T-helper 2 cell treated with Interferon-gamma antibody and Interleukin-4, amounts not matched to agents 5 μg/mL and 100 μg/mL, for 36 hours (primary cell): ENCODE measurements around the gene GRAP.
A peak's percentile ranks its signal among the peaks of the same experiment; 100 is the strongest.
"Not testable (repeated sequence)": the region's sequence is repeated elsewhere in the genome, so short reads cannot be mapped to it uniquely, and the experiment has no call there.

Experiments used
- DNase-seq: peaks from one replicate; pipeline ENCODE4 v3.0.0; 2021; ENCODE audit warnings: low spot score
- H3K27ac Mint-ChIP-seq: one replicate; pipeline ENCODE4 v1.8.0; 2021; ENCODE audit warnings: mild to moderate bottlenecking, mixed read lengths
- H3K27me3 Mint-ChIP-seq: one replicate; pipeline ENCODE4 v1.8.0; 2021; ENCODE audit warnings: low read depth, mixed read lengths
- H3K36me3 Mint-ChIP-seq: one replicate; pipeline ENCODE4 v1.8.0; 2021; ENCODE audit warnings: low read depth, mixed read lengths
- H3K4me1 Mint-ChIP-seq: one replicate; pipeline ENCODE4 v1.8.0; 2021; ENCODE audit warnings: low read depth, mixed read lengths
- H3K4me3 Mint-ChIP-seq: one replicate; pipeline ENCODE4 v1.8.0; 2022; ENCODE audit warnings: mild to moderate bottlenecking, moderate library complexity, mixed read lengths
- H3K9me3 Mint-ChIP-seq: one replicate; pipeline ENCODE4 v1.8.0; 2021; ENCODE audit warnings: mixed read lengths

Gene GRAP

DNA sequence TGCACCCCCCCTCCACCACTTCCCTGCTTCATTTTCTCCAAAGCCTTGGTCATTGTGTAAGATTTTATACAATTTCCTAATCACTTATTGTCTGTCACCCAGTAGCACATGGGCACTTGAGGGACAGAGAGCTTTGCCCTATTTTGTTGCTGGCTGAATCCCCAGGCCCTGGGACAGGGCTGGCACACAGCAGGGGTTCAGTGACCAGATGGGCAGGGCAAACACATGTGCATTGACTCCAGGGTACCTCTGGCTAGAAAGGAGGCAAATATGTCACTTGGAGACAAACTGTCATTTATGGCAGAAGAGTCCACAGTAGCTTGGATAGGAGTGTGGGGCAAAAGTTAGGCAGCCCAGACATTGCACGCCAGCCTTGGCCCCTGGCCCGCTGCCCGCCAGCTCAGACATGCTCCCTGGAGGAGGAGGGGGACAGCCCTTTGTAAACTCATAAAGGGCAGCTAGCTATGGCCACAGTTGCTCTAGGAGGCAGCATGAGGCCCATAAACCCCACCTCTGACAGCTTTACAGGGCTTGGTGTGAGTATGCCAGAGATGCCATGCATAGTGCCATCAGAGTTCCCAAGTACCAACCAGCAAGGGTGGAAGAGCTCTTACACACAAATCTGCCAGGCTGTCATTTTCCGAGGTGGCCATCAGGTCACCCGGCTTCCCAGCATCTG is 15.8 kb downstream of the GRAP start:
- not testable (repeated sequence) for H3K27me3 Mint-ChIP-seq, H3K36me3 Mint-ChIP-seq

DNA sequence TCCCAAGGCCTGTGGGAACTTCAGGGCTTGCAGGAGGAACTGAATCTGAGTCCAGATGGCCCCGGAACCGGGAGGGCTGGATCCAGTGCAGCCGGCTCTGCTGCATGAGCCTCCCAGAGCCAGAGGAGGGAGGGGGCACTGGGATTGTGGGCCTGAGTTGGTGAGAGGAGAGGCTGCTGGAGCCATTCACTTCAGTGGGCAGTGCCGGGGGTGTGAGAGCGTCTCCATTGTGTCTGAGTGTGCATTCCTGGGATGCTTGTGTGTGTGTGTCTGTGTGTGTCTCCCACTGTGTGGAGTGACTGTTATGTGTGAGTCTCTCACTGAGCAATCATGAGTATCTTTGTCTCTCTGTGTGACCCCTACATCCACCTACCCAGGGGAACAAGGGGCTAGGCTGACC is 17.0 kb downstream of the GRAP start:
- not testable (repeated sequence) for DNase-seq, H3K4me1 Mint-ChIP-seq, H3K9me3 Mint-ChIP-seq, H3K4me3 Mint-ChIP-seq, H3K27me3 Mint-ChIP-seq, H3K27ac Mint-ChIP-seq, H3K36me3 Mint-ChIP-seq

More for the DNA sequence above, 15.8 kb downstream of the GRAP start:
- not testable (repeated sequence) for DNase-seq, H3K9me3 Mint-ChIP-seq, H3K4me3 Mint-ChIP-seq, H3K27ac Mint-ChIP-seq, H3K4me1 Mint-ChIP-seq

DNA sequence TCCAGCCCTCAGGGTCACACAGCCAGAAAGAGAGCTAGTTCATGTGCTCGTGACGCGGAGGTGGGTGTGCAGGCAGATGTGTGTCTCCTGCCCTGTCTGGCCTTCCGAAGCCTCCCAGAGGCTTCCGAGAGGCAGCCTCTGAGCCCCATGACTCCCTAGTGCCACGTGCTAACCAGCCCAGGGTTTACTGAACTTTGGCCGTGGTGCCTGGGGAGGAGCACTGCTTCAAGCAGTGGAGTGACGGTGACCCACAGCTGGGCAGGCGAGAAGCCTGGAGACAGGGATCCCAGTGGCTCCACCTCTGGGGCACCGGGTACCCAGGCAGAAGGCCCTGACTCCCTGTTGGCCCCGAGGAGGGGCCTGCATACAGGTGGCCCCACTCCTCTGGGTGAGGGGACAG is 18.1 kb downstream of the GRAP start:
- H3K36me3 Mint-ChIP-seq = peaks cover 12% of the 10 kb centered on the region
- H3K27ac Mint-ChIP-seq, H3K27me3 Mint-ChIP-seq, DNase-seq, H3K9me3 Mint-ChIP-seq, H3K4me3 Mint-ChIP-seq, H3K4me1 Mint-ChIP-seq: not testable (repeated sequence)

DNA sequence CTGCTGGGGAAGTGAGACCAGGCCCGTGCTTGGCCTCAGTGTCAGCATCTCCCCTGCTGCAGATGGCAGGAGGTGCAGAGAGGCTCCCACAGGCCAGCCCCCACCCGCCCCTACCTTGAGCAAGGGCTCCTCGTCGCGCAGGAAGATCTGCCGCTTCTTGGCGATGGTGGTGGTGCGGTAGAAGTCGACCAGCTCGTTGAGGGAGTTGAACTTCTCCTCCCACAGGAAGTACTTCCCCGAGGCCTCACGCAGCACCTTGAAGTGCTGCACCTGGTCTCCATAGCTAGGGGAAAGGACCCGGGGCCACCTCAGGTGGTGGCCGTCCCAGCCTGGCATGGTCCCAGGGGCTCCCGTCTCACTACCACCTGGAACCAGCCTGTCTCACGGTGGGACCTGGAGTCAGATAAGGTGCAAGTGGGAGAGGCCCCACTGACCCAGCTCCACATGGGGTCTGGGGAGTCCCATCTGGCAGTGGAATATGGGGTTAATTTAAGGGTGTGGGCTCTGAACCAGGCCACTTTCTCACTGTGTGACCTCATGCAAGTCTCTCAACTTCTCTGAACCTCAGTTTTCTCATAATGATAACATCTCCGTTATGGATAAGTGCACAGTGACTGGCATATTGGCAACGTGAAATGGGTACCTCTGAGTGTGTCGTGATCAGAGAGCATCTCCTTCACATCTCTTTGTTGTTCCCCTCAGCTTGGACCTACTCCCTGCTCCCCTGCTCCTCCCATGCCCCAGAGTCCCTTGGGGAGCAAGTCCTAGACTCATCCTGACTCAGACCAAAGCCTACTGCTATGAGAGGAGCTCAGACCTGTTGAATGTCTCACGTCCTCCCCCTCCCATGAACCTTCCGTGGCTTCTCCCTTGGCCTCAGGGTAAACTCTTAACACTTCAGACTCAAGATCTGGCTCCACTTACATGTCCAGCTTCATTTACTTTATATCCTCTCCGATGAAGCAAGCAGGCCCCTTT is 22.4 kb downstream of the GRAP start:
- H3K27ac Mint-ChIP-seq = peak overlapping the region; percentile 62
- H3K4me1 Mint-ChIP-seq = peaks cover 9% of the 10 kb centered on the region
- H3K9me3 Mint-ChIP-seq = no peaks in the 10 kb centered on the region
- no peak overlapping the region for H3K4me3 Mint-ChIP-seq
- no peak for DNase-seq
- H3K36me3 Mint-ChIP-seq = peaks cover 28% of the 10 kb centered on the region
- no peaks in the 10 kb centered on the region for H3K27me3 Mint-ChIP-seq

DNA sequence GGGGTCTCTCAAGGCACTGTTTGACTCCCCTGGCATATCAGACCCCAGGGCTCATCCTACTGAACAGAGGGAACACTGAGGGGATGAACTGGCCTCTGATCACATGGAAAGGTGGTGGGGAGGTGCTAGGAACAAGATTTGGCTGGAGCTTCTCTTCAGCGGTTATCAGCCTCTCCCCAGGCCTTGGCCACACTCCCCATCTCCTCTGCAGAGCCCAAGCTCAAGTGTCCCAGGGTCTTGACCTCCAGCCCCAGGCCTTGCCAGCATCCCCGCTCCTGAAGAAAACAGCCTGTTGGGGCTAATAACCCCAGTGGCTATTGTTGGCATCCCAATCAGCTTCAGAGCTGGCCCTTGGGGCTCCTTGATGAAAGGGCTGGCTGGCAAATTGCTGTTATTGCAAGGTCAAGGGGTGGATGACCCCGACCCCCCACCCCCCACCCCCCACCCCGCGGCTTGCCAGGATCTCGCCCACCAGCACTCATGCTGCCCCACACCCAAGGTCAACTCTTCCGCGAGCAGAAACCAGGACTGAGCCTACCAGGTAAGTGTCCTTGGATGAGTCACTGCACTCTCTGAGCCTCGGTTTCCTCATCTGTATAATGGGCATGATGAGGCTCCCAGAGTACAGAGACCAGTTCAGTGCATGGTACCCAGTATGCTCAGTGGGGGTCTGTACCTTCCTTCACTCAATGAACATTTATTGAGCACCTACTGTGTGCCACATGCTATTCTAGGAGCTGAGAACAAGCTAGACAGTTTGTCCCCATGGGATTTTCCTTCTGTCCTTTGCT is 23.4 kb downstream of the GRAP start:
- no peaks in the 10 kb centered on the region for H3K9me3 Mint-ChIP-seq
- H3K27me3 Mint-ChIP-seq = no peaks in the 10 kb centered on the region
- DNase-seq = no peak
- no peak overlapping the region for H3K27ac Mint-ChIP-seq
- peaks cover 9% of the 10 kb centered on the region for H3K4me1 Mint-ChIP-seq
- peaks cover 28% of the 10 kb centered on the region for H3K36me3 Mint-ChIP-seq
- H3K4me3 Mint-ChIP-seq = no peak overlapping the region

DNA sequence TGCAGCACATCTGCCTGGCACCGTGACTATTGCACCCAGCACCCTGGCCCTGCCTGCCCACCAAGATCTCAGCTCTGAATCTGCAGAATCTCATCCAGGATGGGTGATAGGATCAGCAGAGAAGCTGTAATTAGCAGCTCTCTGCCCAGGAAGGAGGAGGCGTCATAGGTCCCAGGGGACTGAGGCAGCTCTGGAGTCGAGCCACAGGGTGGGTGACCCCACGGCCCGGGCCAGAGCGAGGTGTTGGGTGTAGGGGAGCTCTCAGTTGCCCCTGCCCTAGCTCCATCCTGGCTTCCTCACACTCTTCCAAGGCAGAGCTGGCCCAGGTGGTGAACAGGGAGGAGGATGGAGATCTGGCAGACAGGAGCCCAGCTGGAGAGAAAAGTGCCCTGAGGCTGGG is 24.0 kb downstream of the GRAP start:
- peaks cover 28% of the 10 kb centered on the region for H3K36me3 Mint-ChIP-seq
- H3K27me3 Mint-ChIP-seq = no peaks in the 10 kb centered on the region
- no peak overlapping the region for H3K27ac Mint-ChIP-seq
- no peaks in the 10 kb centered on the region for H3K9me3 Mint-ChIP-seq
- peaks cover 9% of the 10 kb centered on the region for H3K4me1 Mint-ChIP-seq
- DNase-seq = no peak
- no peak overlapping the region for H3K4me3 Mint-ChIP-seq

DNA sequence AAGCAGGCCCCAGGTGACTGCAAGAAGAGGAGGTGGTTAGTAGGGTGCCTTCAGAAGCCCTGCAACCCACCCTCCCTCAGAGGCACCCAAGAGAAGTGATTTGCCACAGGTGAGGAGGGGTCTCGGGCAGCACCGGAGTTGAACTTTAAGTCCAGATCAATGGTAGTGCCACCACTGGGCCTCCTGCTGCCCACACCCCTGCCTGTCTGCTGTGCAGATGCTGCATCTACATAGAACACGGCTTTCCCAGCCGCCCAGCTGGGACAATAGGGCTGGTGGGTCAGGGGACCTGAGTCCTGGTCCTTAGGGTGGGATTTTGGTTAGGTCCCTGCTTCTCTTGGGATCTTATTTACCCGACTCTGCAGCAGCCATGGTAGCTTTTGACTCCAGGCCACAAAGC is 24.6 kb downstream of the GRAP start:
- Mint-ChIP-seq H3K4me1 (peaks cover 9% of the 10 kb centered on the region), H3K27me3 (no peaks in the 10 kb centered on the region), H3K27ac (no peak overlapping the region), H3K4me3 (no peak overlapping the region), H3K36me3 (peaks cover 28% of the 10 kb centered on the region), H3K9me3 (no peaks in the 10 kb centered on the region)
- no peak for DNase-seq

DNA sequence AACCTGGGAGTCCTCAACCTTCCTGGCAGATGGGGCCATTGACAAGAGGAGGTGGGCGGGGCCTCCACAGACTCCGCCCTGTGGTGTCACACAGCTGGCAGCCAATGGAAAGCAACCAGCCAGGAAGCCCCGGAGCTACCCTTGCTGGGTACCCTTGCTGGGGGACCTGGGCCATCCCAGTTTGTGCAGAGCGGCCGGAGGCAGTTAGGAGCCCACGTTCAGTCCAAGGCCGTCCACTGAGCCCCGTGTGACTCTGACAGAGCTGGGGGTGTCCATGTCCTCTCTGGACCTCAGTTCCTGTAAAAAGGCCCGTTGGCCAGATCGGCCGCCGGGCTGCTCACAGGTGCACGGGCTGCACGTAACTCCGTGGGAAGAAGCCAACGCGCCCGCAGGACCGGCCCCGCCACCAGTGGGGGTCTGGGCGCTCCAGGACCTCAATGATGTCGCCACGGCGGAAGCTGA is 25.1 kb downstream of the GRAP start:
- no peaks in the 10 kb centered on the region for H3K9me3 Mint-ChIP-seq
- no peak overlapping the region for H3K4me3 Mint-ChIP-seq
- peaks cover 28% of the 10 kb centered on the region for H3K36me3 Mint-ChIP-seq
- peak overlapping the region; percentile 26 for H3K27ac Mint-ChIP-seq
- no peaks in the 10 kb centered on the region for H3K27me3 Mint-ChIP-seq
- H3K4me1 Mint-ChIP-seq = peaks cover 9% of the 10 kb centered on the region
- DNase-seq = no peak

DNA sequence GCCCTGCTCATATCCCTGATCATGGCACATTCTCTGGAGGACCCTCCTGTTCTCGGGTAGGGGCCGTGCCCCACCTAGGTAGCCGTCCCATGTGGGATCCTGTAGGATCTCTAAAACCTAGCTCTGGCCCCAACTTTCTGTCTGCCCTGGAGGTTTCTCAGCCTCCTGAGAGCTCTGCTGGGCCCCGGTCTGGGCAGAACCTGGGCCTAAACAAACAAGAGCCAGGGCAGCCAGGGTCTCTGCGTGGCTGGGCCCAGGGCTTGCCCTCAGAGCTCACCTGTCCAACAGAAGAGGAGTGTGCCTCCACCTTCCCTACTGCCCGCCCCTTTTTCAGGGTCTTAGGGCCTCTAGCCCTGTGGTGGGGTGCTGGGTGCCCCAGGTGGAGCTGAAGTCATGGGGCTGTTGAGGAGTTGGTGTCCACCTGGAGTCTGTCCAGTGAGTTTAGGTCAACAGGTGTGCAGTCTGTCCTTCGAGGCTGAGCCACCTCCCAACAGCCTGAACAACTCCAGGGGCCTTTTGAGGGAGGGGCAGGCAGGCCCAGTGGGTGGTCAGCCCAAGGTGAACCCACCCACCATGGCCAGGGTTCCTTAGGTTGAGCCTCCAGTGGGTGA is 25.6 kb downstream of the GRAP start:
- not testable (repeated sequence) for H3K27me3 Mint-ChIP-seq, H3K9me3 Mint-ChIP-seq, DNase-seq, H3K4me1 Mint-ChIP-seq, H3K4me3 Mint-ChIP-seq
- Mint-ChIP-seq H3K27ac (peak overlapping the region; percentile 26), H3K36me3 (peaks cover 28% of the 10 kb centered on the region)

DNA sequence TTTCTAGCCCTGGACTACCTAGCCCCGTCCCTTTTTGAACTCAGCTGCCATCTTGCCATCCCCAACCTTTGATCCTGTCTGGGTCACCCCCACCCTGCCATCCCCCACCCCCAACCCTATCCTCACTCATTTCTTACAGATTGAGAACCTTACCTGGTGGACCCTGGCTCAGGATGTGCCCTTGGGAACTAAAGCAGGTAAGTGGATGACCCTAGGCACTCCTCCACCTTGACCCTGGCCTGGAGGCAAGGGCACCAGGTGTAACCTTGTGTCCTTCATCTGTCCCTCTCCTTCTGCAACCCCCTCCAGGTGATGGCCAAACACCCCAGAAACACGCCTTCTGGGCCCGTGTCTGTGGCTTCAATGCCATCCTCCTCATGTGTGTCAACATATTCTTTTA is 26.7 kb downstream of the GRAP start:
- Mint-ChIP-seq H3K4me1 (peaks cover 9% of the 10 kb centered on the region), H3K27ac (peak overlapping the region; percentile 45), H3K27me3 (no peaks in the 10 kb centered on the region), H3K9me3 (no peaks in the 10 kb centered on the region), H3K4me3 (no peak overlapping the region), H3K36me3 (peaks cover 28% of the 10 kb centered on the region)
- no peak for DNase-seq

DNA sequence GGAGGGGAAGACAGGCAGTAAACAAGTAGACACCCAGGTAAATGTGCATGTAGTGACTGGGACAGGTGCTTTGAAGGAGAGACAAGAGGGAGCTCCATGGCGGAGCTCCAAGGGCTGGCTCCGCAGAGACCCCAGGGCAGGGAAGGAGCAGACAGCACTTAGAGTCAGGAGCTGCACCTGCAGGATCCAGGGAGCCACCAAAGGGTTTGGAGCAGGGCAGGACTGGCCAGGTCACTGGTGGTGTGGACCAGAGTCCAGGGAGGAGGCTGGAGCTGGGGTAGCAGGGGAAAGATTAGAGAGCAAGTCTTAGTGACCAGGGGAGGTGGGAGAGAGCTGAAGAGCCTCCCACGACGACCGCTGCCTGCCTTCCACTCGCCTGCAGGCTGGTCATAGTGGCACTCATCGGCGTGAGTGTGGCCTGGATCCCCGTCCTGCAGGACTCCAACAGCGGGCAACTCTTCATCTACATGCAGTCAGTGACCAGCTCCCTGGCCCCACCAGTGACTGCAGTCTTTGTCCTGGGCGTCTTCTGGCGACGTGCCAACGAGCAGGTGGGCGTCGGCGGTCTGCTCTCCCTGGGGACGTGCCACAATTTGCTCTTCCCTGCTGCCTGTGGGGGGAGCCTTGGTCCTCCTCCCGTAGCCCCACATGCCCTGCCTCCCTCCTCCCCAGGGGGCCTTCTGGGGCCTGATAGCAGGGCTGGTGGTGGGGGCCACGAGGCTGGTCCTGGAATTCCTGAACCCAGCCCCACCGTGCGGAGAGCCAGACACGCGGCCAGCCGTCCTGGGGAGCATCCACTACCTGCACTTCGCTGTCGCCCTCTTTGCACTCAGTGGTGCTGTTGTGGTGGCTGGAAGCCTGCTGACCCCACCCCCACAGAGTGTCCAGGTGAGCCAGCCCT is 27.5 kb downstream of the GRAP start:
- DNase-seq = no peak
- Mint-ChIP-seq H3K36me3 (peaks cover 21% of the 10 kb centered on the region), H3K9me3 (no peaks in the 10 kb centered on the region), H3K27me3 (no peaks in the 10 kb centered on the region), H3K4me1 (peaks cover 2% of the 10 kb centered on the region), H3K27ac (peak overlapping the region; percentile 45), H3K4me3 (no peak overlapping the region)

DNA sequence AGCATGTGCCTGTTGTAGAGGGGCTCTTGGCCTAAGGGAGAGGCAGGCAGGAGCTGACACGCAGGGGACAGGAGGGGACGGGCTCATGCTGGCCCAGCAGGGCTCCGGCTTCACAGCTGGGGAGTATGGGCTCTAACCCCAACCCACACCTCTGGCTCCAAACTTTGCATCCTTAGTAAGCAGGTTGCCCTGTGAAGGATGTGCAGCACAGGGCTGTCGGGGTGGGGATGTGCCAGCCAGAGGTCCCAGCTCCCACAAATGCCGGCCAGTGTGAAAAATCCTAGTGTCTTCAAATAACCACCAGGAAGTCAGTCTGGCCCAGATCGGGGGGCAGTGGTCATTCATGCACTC is 28.2 kb downstream of the GRAP start:
- Mint-ChIP-seq H3K9me3 (no peaks in the 10 kb centered on the region), H3K4me1 (no peaks in the 10 kb centered on the region), H3K36me3 (peaks cover 15% of the 10 kb centered on the region), H3K27ac (no peak overlapping the region), H3K4me3 (no peak overlapping the region), H3K27me3 (no peaks in the 10 kb centered on the region)
- no peak for DNase-seq
